Astrocyte of the cerebellum (primary cell): ENCODE results near the gene SAAL1.

Experiments used
- DNase-seq: peaks from one replicate; pipeline ENCODE4 v3.0.0-alpha.2; 2011; ENCODE audit warnings: low read depth
- H3K4me3 ChIP-seq: 2 replicates; pipeline ENCODE4 v1.5.1; 2011; ENCODE audit warnings: mild to moderate bottlenecking, low read depth, low read length, moderate library complexity
- CTCF ChIP-seq: IDR thresholded peaks from 2 replicates; pipeline ENCODE4 v1.5.1; 2012; ENCODE audit warnings: low read length, low read depth, moderate library complexity, mild to moderate bottlenecking; ENCODE audit errors: missing control alignments
- in situ Hi-C: cut with HindIII; loops from 2 replicates; pipeline ENCODE4 v1.10.0; 2017; ENCODE audit warnings: low sequenced_read_pairs

Gene SAAL1

GRCh38 chr11:18036456-18036855 lies 69.4 kb downstream of the SAAL1 start:
- no peak for DNase-seq
- TF ChIP-seq CTCF = no peak
- H3K4me3 ChIP-seq = no peak overlapping the region
- in situ Hi-C loops = no loop called here
